ENCODE data around the gene CA10. TPM values are rescaled to one million over a fixed set of nuclear protein-coding genes. Genes with fewer than 3 reads are reported as not detected.

CA10 gene
- total and polyA plus RNA-seq, 9 of the 15 experiments (the other 6 are each of a cell fraction or from before 2014, with no cell fraction given) = not detected

- Histone ChIP-seq H3K27ac (ENCODE audit: extremely low read depth, low read depth, low read length) (no peak overlapping the region), H3K4me1 (replicated peaks in 1 of 2; ENCODE audit: control insufficient read depth in 2 of 2, insufficient read depth in 2 of 2, low read length in 2 of 2) (no peaks in the 10 kb centered on the region), H4K20me1 (replicated peaks; ENCODE audit: control insufficient read depth, insufficient read depth, low read length) (no peaks in the 10 kb centered on the region), H3K9me3 (replicated peaks; ENCODE audit: control insufficient read depth, insufficient read depth, low read depth, low read length) (no peaks in the 10 kb centered on the region), H3K4me2 (ENCODE audit: insufficient read depth, low read length) (no peak overlapping the region), H3K79me2 (ENCODE audit: control insufficient read depth, insufficient read depth, low read length) (no peaks in the 10 kb centered on the region), H3K9ac (ENCODE audit: insufficient read depth in 1 of 2, low read depth in 2 of 2, low read length in 2 of 2) (no peak overlapping the region), H3K9me1 (ENCODE audit: control insufficient read depth, insufficient read depth, low read length) (no peaks in the 10 kb centered on the region), H3K36me3 (ENCODE audit: control insufficient read depth, insufficient read depth, low read length) (no peaks in the 10 kb centered on the region), H3K27me3 (ENCODE audit: control insufficient read depth in 2 of 2, insufficient read depth in 2 of 2, low read length in 2 of 2) (no peaks in the 10 kb centered on the region), H3K4me3 (no peak overlapping the region), H2AFZ (ENCODE audit: low read depth, low read length) (no peak overlapping the region)
- POLR2A ChIA-PET = no interaction called here
- FAIRE-seq (no peak), DNase-seq (ENCODE audit: extremely low read depth in 1 of 4, low spot score in 3 of 4) (no peak), ATAC-seq (no peak)
- BruUV-seq (replicated peaks) = no TSS peak
- 0% methylated on average over 3 of the region's 3 CpGs for WGBS (ENCODE audit: insufficient coverage, low coverage, missing lambda C conversion rate)
- TF ChIP-seq ZNF232 (CRISPR knock-in tag; IDR thresholded peaks at IDR 0.05) = no peak
- no peak for TF ChIP-seq ZNF408 (CRISPR knock-in tag; IDR thresholded peaks at IDR 0.05; ENCODE audit: low read depth)
- TF ChIP-seq POLR3A (IDR thresholded peaks at IDR 0.05; ENCODE audit: borderline replicate concordance, extremely low read depth, insufficient read depth, insufficient read length) = no peak
- no peak for TF ChIP-seq PHF20 (IDR thresholded peaks at IDR 0.05; ENCODE audit: partially characterized antibody)
- TF ChIP-seq ZNF79 (CRISPR knock-in tag; IDR thresholded peaks at IDR 0.05; ENCODE audit: low read depth) = no peak
- TF ChIP-seq, protein P1, sequence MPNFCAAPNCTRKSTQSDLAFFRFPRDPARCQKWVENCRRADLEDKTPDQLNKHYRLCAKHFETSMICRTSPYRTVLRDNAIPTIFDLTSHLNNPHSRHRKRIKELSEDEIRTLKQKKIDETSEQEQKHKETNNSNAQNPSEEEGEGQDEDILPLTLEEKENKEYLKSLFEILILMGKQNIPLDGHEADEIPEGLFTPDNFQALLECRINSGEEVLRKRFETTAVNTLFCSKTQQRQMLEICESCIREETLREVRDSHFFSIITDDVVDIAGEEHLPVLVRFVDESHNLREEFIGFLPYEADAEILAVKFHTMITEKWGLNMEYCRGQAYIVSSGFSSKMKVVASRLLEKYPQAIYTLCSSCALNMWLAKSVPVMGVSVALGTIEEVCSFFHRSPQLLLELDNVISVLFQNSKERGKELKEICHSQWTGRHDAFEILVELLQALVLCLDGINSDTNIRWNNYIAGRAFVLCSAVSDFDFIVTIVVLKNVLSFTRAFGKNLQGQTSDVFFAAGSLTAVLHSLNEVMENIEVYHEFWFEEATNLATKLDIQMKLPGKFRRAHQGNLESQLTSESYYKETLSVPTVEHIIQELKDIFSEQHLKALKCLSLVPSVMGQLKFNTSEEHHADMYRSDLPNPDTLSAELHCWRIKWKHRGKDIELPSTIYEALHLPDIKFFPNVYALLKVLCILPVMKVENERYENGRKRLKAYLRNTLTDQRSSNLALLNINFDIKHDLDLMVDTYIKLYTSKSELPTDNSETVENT (CRISPR knock-in tag; IDR thresholded peaks at IDR 0.05) = no peak
- no peak for TF ChIP-seq E2F3 (CRISPR knock-in tag; IDR thresholded peaks at IDR 0.05)
- no peak for TF ChIP-seq HLTF (IDR thresholded peaks at IDR 0.05)
- no peak for TF ChIP-seq SIRT6 (IDR thresholded peaks at IDR 0.05; ENCODE audit: low read depth, low read length)
- no peak for TF ChIP-seq CSDE1 (IDR thresholded peaks at IDR 0.05)
- no peak for TF ChIP-seq EP300 (IDR thresholded peaks at IDR 0.05; ENCODE audit: low read length)
- no peak for TF ChIP-seq BCOR (IDR thresholded peaks at IDR 0.05)
- no peak for TF ChIP-seq KDM1A (IDR thresholded peaks at IDR 0.05)
- CTCF ChIA-PET (ENCODE audit: low intra/inter-chr PET ratio) = no interaction called here
- intact Hi-C loops (cut with micrococcal nuclease) (no loop called here), in situ Hi-C loops (cut with MboI) (no loop called here)
Observed at GRCh38 chr17:51763058-51763457, 395.5 kb downstream of the CA10 start.

Measured in K562 (cell line).